Measurements from ENCODE around the gene MICU1.
A peak's percentile ranks its signal among the peaks of the same experiment; 100 is the strongest.

Gene MICU1

DNA sequence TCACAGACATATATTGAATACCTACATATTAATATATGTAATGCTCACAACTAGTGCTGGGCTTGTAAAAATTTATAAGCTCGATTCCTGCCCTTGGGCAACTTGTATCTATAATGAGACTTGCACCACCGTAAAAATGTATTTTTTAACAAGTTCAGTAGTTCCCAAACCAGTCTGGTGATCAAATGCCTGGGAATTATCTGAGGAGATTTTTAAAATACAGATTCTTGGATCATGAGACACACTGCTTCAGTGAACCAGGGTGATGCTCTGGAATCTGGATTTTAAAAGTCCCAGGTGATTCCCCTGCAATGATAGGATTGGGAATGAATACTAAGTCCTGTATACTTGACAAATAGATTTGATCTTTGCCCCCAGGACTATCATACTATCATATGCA, 4.3 kb upstream of the MICU1 start:
- no peak for DNase-seq (ENCODE audit: low spot score)

- DNase-seq (ENCODE audit: low spot score) = no peak
These were observed 520 bp upstream of the MICU1 start for GRCh38 chr10:72626444-72626754.

GRCh38 chr10:72625276-72625607, 637 bp downstream of the MICU1 start:
- no peak for DNase-seq (ENCODE audit: low spot score)

DNA sequence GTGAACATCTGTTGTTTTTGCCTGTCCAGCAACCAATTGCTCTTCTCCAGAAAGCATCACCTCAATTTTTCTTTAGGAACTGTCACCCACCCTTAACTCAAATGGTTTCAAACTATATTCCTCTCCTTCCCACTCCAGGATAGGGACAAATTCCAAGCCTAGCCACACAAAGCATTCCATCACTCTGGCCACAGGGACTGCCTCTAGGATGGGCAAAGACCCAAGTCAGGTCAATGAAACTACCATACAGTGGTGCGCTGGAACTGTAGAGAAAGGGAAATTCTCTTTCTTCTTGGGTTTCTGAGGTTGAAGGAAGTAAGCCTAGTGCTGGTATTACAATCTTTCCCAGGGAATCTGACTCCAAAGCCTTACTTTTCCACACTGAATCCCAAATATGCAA, 3.6 kb downstream of the MICU1 start:
- no peak for DNase-seq (ENCODE audit: low spot score)

DNA sequence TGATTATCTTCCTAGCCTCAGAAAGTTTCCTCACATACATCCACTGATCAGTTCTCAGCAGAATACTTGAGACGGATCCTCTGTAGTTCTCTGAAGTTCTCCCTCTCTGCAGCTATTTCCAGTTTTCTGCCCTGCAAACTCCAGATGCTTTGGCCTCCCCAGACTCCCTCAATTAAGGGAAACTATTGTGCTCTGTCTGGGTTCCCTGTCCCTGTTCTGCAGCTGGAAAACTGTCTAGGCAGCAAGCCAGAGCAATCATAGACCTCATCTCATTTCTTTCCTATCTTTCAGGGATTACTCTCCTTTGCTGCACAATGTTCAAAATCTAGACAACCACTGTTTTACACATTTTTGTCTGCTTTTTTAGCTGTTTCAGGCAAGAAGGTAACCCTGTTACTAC, 9.2 kb downstream of the MICU1 start:
- no peak for DNase-seq (ENCODE audit: low spot score)

DNA sequence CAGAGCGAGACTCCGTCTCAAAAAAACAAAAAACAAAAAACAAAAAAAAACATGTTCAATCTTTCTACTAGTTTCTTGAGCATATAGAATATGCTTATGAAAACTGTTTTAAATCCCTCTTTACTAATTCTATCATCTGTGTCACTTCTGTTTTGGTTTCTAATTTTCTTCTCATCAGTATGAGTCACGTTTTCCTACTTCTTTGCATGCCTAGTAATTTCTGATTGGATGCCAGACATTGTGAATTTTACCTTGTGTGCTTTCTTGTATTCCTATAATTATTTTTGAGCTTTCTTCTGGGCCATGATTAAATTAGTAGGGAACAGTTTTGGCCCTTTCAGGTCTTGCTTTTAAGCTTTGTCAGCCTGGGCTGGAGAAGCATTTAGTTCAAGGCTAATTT, 9.9 kb downstream of the MICU1 start:
- DNase-seq (ENCODE audit: low spot score) = no peak

- DNase-seq (ENCODE audit: low spot score) = peak; percentile 29
These were observed 13.6 kb downstream of the MICU1 start for GRCh38 chr10:72612203-72612826.

DNA sequence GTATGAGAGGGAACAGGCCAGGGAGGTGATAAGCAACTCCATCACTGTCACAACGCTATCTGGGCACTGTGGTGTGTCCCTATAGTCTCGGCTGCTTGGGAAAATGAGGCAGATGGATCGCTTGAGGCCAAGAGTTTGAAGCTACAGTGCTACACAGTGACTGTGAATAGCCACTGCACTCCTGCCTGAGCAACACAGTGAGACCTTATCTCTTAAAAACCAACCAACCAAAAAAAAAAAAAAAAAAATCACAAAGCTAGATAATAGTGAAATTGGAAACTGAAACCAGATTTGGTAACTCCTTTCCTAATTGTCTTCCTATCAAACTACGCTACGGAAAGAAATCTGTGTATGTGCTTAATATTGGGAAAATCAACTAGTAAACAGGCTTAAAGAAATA, 14.1 kb downstream of the MICU1 start:
- DNase-seq (ENCODE audit: low spot score) = no peak

DNA sequence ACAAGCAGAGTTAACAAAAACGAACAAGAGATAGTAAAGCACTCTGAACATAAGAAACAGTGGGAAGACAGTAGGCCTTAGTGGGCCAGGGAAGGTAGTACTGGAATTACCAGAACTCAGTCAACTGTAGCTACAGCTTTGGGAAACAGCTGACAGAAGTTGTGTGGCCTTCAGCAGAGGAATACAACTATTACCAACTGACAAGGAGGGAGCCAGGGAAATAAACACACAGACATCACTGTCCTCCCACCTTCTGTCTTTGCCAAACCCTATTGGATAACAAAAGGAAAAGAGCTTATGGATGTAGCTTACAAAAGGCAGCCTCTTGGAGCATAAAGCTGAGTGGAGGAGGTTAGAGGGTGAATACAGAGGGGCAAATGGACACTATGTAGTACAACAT, 15.4 kb downstream of the MICU1 start:
- DNase-seq (ENCODE audit: low spot score) = no peak

- DNase-seq (ENCODE audit: low spot score) = no peak
These were observed 20.8 kb downstream of the MICU1 start for GRCh38 chr10:72605122-72605521.

DNA sequence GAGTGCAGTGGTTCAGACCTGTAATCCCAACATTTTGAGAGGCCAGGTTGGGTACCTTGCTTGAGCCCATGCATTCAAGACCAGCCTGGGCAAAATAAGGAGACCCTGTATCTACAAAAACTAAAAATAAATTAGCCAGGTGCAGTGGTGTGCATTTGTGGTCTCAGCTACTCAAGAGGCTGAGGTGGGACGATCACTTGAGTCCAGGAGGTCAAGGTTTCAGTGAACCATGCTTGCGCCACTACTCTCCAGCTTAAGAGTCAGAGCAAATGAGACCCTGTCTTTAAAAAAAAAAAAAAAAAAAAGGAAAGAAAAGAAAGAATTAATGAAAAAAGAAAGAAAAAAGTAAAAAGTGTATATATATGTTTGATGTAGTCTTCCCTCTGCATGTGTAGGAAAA, 24.7 kb downstream of the MICU1 start:
- DNase-seq (ENCODE audit: low spot score) = no peak

DNA sequence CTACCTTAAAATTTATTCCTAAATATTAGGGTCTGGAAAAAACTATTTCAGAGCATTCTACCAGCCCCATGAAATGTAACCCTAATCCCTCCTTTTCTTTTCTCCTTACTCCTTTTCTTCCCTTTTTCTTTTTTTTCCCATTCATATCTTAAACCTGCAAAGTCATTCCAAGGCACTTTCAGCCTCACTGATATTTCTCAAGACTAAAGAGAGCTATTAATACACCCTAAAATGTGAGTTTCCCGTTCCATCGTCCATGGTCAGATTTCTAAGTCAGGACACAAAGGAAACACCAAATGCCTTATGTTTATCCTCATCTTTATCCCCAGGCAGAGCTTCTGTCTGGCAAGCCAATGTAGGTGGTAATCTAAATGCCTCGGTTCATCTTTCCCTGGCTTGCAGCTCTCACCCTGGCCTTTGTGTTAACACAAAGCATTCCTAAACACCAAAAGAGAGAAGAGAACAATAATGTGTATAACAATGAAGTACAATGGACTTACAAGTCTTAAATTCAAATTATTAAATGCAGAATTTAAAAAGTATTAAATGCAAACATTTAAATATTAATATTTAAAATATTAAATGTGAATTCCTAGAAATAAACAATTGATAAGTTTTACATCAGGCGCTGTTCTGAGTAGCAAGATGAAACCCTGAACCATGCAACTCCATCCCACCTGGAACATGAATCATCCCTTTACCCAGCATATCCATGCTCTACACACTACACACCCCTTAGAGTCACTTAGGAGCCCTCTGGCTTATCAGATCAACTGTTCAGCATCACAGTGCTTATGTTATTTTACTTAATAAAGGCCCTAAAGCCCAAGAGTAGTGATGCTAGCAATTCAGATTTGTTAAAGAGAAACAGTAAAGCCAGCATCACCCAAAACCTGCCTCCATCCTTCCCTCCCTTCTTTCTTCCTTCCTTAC, 26.8 kb downstream of the MICU1 start:
- no peak for DNase-seq (ENCODE audit: low spot score)

GRCh38 chr10:72597897-72598296, 28.0 kb downstream of the MICU1 start:
- no peak for DNase-seq (ENCODE audit: low spot score)

GRCh38 chr10:72595436-72595835, 30.4 kb downstream of the MICU1 start:
- DNase-seq (ENCODE audit: low spot score) = no peak

GRCh38 chr10:72593963-72594362, 31.9 kb downstream of the MICU1 start:
- no peak for DNase-seq (ENCODE audit: low spot score)

DNA sequence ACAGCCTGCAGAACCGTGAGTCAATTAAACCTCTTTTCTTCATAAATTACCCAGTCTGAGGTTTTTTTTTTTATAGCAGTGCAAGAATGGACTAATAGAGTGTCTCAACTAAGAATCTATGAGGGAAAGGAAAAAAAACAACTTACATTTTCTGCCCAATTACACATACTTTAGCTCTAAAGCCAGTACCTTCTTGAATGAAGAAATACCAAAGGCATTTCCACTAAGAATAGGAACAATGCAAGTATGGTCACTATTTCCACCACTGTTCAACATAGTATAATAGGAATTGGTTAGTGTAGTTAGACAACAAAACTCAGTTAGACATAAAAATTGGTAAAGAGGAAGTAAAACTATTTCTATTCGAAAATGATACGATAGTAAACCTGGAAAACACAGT, 37.6 kb downstream of the MICU1 start:
- DNase-seq (ENCODE audit: low spot score) = no peak

- no peak for DNase-seq (ENCODE audit: low spot score)
These were observed 38.3 kb downstream of the MICU1 start for GRCh38 chr10:72587568-72587967.

- DNase-seq (ENCODE audit: low spot score) = peak; percentile 25
These were observed 51.2 kb downstream of the MICU1 start for GRCh38 chr10:72574636-72575035.

GRCh38 chr10:72573079-72573478, 52.8 kb downstream of the MICU1 start:
- DNase-seq (ENCODE audit: low spot score) = no peak

DNA sequence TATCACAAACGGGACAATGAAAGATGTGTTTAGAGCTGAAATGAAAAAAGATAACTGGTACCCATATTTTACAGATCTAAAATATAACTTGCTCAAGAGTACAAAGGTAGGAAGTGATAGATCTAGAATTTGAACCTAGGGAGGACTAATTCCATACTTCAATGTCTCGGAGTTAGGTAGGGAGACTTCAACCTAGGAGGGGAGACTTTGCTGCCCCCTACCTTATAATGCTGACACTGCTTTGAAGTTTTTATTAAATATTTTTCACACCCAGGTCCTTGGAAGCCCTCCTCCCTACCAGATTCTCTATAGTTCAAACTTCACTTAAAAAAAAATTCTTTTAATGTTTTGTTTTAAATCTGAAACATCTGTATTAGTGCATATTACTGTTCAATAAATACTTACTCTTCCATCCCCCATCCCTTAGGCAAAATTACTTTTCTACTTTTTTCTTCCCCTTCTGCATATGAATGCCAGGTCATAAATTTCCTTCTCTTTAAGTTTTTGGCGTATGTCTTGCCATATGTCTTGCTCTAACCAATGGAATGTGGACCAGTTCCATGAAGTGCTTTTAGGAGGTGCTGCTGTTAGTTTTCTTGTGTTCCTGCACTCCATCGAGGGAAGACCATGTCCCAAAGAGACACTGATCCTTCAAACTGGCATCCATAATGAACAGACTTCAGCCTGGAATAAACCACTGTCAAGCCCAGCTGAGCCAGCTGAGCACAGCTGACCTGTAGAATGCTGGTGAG, 57.8 kb downstream of the MICU1 start:
- peak; percentile 41 for DNase-seq (ENCODE audit: low spot score)

GRCh38 chr10:72567421-72567820, 58.5 kb downstream of the MICU1 start:
- peak; percentile 4 for DNase-seq (ENCODE audit: low spot score)

- no peak for DNase-seq (ENCODE audit: low spot score)
These were observed 61.3 kb downstream of the MICU1 start for GRCh38 chr10:72564596-72564995.

DNA sequence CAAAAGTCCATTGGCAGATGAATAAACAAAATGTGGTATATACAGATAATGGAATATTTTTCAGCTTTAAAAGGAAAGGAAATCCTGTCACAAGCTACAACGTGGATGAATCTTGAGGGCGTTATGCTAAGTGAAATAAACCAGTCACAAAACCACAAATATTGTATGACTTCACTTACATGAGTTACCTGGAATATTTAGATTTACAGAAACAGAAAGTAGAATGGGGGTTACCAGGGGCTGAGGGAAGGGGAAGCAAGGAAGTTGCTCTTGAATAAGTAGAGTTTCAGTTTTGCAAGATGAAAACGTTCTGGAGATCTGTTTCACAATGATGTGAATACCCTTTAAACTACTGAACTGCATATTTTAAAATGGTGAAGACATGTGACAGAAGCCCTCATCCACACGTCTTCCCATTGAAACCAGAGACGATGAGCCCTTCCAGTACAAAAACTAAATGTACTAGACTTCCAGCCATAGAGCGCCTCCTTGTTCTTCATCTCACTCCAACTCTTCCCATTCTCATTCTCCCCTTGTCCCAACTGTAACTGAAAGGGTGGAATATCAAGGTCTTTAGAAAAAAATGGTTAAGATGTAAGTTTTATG, 62.4 kb downstream of the MICU1 start:
- no peak for DNase-seq (ENCODE audit: low spot score)

Data from D341Med (cell line).